CD14-positive monocyte (primary cell): ENCODE data around the gene ZBP1. TPM values are rescaled to one million over a fixed set of nuclear protein-coding genes. Genes with fewer than 3 reads are reported as not detected.
A peak's percentile ranks its signal among the peaks of the same experiment; 100 is the strongest.

Experiments used
- DNase-seq, 3 donors: peaks; one replicate each; pipeline ENCODE4 v3.0.0-alpha.2; 2011 to 2022
- H2AFZ ChIP-seq: 2 replicates; pipeline ENCODE4 v1.6.0; 2012; ENCODE audit warnings: mild to moderate bottlenecking, low read depth, low read length, inconsistent platforms; ENCODE audit not compliant: insufficient read depth, poor library complexity, severe bottlenecking
- H3K27ac ChIP-seq, 2 donors: 1 replicate in 1 of 2; 2 replicates in 1 of 2; pipeline ENCODE4 v1.5.1; 2012 to 2013; ENCODE audit warnings: low read length in 2 of 2, control low read depth in 1 of 2, inconsistent platforms in 1 of 2, low read depth in 1 of 2, mild to moderate bottlenecking in 1 of 2
- H3K27me3 ChIP-seq, 2 donors: one replicate each; pipeline versions ENCODE4 v1.6.0 to v1.6.1; 2011 to 2013; ENCODE audit warnings: low read length in 2 of 2; ENCODE audit not compliant: control insufficient read depth in 2 of 2, insufficient read depth in 2 of 2
- H3K36me3 ChIP-seq, 2 donors: replicated peaks in 1 of 2; 1 replicate in 1 of 2; 2 replicates in 1 of 2; pipeline versions ENCODE4 v1.5.1 to v1.6.1; 2012 to 2013; ENCODE audit warnings: low read length in 2 of 2, control low read depth in 1 of 2, inconsistent platforms in 1 of 2, mild to moderate bottlenecking in 1 of 2; ENCODE audit not compliant: insufficient read depth in 2 of 2, control insufficient read depth in 1 of 2
- H3K4me1 ChIP-seq, 2 donors: 1 replicate in 1 of 2; 2 replicates in 1 of 2; pipeline versions ENCODE4 v1.5.1 to v1.6.1; 2012 to 2013; ENCODE audit warnings: low read length in 2 of 2, control low read depth in 1 of 2, inconsistent platforms in 1 of 2, mild to moderate bottlenecking in 1 of 2, moderate library complexity in 1 of 2; ENCODE audit not compliant: insufficient read depth in 2 of 2, control insufficient read depth in 1 of 2
- H3K4me2 ChIP-seq: replicated peaks from 2 replicates; pipeline ENCODE3; 2012; ENCODE audit warnings: low read length, moderate library complexity, mild to moderate bottlenecking; ENCODE audit not compliant: poor library complexity, severe bottlenecking; ENCODE audit errors: extremely low read depth
- H3K4me3 ChIP-seq, 3 experiments: fragments of 200-600 bp in 1 of 3; sonication (generic) in 1 of 3; replicated peaks in 1 of 3; 1 replicate in 2 of 3; 2 replicates in 1 of 3; pipeline ENCODE4 v1.5.1; 2011 to 2013; ENCODE audit warnings: low read length in 3 of 3, mild to moderate bottlenecking in 3 of 3, control low read depth in 2 of 3, low read depth in 2 of 3, inconsistent platforms in 1 of 3, moderate library complexity in 1 of 3
- H3K79me2 ChIP-seq: 2 replicates; pipeline ENCODE4 v1.6.0; 2012; ENCODE audit warnings: mild to moderate bottlenecking, control low read depth, inconsistent platforms, low read length, moderate library complexity; ENCODE audit not compliant: insufficient read depth
- H3K9ac ChIP-seq: 2 replicates; pipeline ENCODE4 v1.6.0; 2017; ENCODE audit warnings: low read length, mild to moderate bottlenecking; ENCODE audit not compliant: insufficient read depth, poor library complexity, severe bottlenecking
- H3K9me3 ChIP-seq, 2 donors: replicated peaks in 1 of 2; 1 replicate in 1 of 2; 2 replicates in 1 of 2; pipeline versions ENCODE4 v1.5.1 to v1.6.1; 2012 to 2013; ENCODE audit warnings: low read length in 2 of 2, control low read depth in 1 of 2; ENCODE audit not compliant: control insufficient read depth in 1 of 2, insufficient read depth in 1 of 2
- H4K20me1 ChIP-seq: 2 replicates; pipeline ENCODE4 v1.6.0; 2012; ENCODE audit warnings: mild to moderate bottlenecking, low read length, control low read depth, moderate library complexity; ENCODE audit not compliant: insufficient read depth
- H3K27ac Mint-ChIP-seq, 7 donors: one replicate each; pipeline ENCODE4 v1.8.0; 2020; ENCODE audit warnings: mild to moderate bottlenecking in 7 of 7, mixed read lengths in 7 of 7, moderate library complexity in 6 of 7, inconsistent platforms in 2 of 7
- H3K27me3 Mint-ChIP-seq, 3 donors: one replicate each; pipeline ENCODE4 v1.8.0; 2021 to 2022; ENCODE audit warnings: low read depth in 3 of 3, mild to moderate bottlenecking in 3 of 3, mixed read lengths in 3 of 3, moderate library complexity in 3 of 3, inconsistent platforms in 1 of 3
- H3K36me3 Mint-ChIP-seq, 2 donors: one replicate each; pipeline ENCODE4 v1.8.0; 2020; ENCODE audit warnings: mixed read lengths in 2 of 2, inconsistent platforms in 1 of 2, mild to moderate bottlenecking in 1 of 2
- H3K4me1 Mint-ChIP-seq: one replicate; pipeline ENCODE4 v1.8.0; 2020; ENCODE audit warnings: mild to moderate bottlenecking, mixed read lengths
- H3K4me3 Mint-ChIP-seq, 2 donors: one replicate each; pipeline ENCODE4 v1.8.0; 2020; ENCODE audit warnings: mild to moderate bottlenecking in 2 of 2, mixed read lengths in 2 of 2, moderate library complexity in 1 of 2
- H3K9me3 Mint-ChIP-seq, 7 donors: one replicate each; pipeline ENCODE4 v1.8.0; 2020 to 2022; ENCODE audit warnings: mixed read lengths in 7 of 7, mild to moderate bottlenecking in 6 of 7, moderate library complexity in 6 of 7, inconsistent platforms in 2 of 7
- WGBS: methylation state at CpG from one replicate; pipeline ENCODE4 v1.1.5; 2013; ENCODE audit warnings: missing lambda C conversion rate; ENCODE audit not compliant: insufficient coverage; 5-methylcytosine and 5-hydroxymethylcytosine counted together
- intact Hi-C, 2 donors: fragments of 100-400 bp; cut with micrococcal nuclease; formaldehyde crosslinking; loops; one replicate each; pipeline versions ENCODE4 v1.15.0 to v1.15.1; 2023
- polyA plus RNA-seq, 3 donors: library from polyadenylated mRNA; depleted of rRNA in 1 of 3; unstranded in 2 of 3; stranded (reverse) in 1 of 3; fragments of 300-500 nt in 2 of 3; fragments of >200 nt in 1 of 3; fragmentation: Illumina TruSeq in 2 of 3; gene quantifications; 1 replicate in 2 of 3; 2 replicates in 1 of 3; pipeline ENCODE4 v1.2.3, GENCODE V29; 2012 to 2021
- TF ChIP-seq, protein P1 (sequence below): fragments of 200-600 bp; IDR thresholded peaks from one replicate; pipeline ENCODE4 v1.8.0; 2022; ENCODE audit warnings: antibody characterized with exemption, mild to moderate bottlenecking

Gene ZBP1
- polyA plus RNA-seq, 3 donors = 2.8 to 25.9 (median 3.0) TPM

GRCh38 chr20:57596998-57597939 is 23.0 kb downstream of the ZBP1 start:
- Mint-ChIP-seq H3K27me3 (peaks cover 14 to 32% (median 27%) of the 10 kb centered on the region in 3 donors), H3K9me3 (peaks cover 0 to 2% (median 0%) of the 10 kb centered on the region in 7 donors), H3K36me3 (no peaks in the 10 kb centered on the region), H3K27ac (no peak overlapping the region), H3K4me1 (peaks cover 2% of the 10 kb centered on the region), H3K4me3 (peak overlapping the region in 1 of 2 donors; percentile 49)
- no peaks in the 10 kb centered on the region for H3K36me3 ChIP-seq
- H3K9me3 ChIP-seq = no peaks in the 10 kb centered on the region
- TF ChIP-seq, protein P1, sequence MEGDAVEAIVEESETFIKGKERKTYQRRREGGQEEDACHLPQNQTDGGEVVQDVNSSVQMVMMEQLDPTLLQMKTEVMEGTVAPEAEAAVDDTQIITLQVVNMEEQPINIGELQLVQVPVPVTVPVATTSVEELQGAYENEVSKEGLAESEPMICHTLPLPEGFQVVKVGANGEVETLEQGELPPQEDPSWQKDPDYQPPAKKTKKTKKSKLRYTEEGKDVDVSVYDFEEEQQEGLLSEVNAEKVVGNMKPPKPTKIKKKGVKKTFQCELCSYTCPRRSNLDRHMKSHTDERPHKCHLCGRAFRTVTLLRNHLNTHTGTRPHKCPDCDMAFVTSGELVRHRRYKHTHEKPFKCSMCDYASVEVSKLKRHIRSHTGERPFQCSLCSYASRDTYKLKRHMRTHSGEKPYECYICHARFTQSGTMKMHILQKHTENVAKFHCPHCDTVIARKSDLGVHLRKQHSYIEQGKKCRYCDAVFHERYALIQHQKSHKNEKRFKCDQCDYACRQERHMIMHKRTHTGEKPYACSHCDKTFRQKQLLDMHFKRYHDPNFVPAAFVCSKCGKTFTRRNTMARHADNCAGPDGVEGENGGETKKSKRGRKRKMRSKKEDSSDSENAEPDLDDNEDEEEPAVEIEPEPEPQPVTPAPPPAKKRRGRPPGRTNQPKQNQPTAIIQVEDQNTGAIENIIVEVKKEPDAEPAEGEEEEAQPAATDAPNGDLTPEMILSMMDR = peak; percentile 99
- H4K20me1 ChIP-seq = no peaks in the 10 kb centered on the region
- H3K9ac ChIP-seq = peak overlapping the region; percentile 36
- H3K27me3 ChIP-seq = peaks cover 0 to 4% of the 10 kb centered on the region in 2 donors
- H2AFZ ChIP-seq = peak overlapping the region; percentile 63
- no peak overlapping the region for H3K27ac ChIP-seq
- H3K4me1 ChIP-seq = peaks cover 5 to 8% of the 10 kb centered on the region in 2 donors
- 21% methylated on average over 35 of the region's 39 CpGs for WGBS
- H3K4me2 ChIP-seq = peak overlapping the region; percentile 58
- peak; percentile 47 to 65 (median 58) for DNase-seq
- H3K4me3 ChIP-seq = no peak overlapping the region
- no peaks in the 10 kb centered on the region for H3K79me2 ChIP-seq
- intact Hi-C loops = loop anchor here (1.0 to 10.0 kb wide), 5 partner anchors 55 to 612 kb away; no protein-coding TSS in a partner anchor

- Histone ChIP-seq H3K36me3 (no peaks in the 10 kb centered on the region), H2AFZ (no peak overlapping the region), H3K9me3 (no peaks in the 10 kb centered on the region), H3K27ac (no peak overlapping the region), H4K20me1 (no peaks in the 10 kb centered on the region), H3K9ac (peak overlapping the region; percentile 36), H3K4me2 (no peak overlapping the region), H3K4me3 (no peak overlapping the region), H3K27me3 (peaks cover 0 to 4% of the 10 kb centered on the region in 2 donors), H3K4me1 (peaks cover 5 to 8% of the 10 kb centered on the region in 2 donors), H3K79me2 (no peaks in the 10 kb centered on the region)
- WGBS = 60% methylated on average over 7 of the region's 11 CpGs
- Mint-ChIP-seq H3K4me1 (peaks cover 2% of the 10 kb centered on the region), H3K27me3 (peaks cover 11 to 32% (median 32%) of the 10 kb centered on the region in 3 donors), H3K9me3 (peaks cover 0 to 2% (median 0%) of the 10 kb centered on the region in 7 donors), H3K27ac (no peak overlapping the region), H3K4me3 (no peak overlapping the region), H3K36me3 (no peaks in the 10 kb centered on the region)
- TF ChIP-seq, protein P1 = no peak
- no peak for DNase-seq
- intact Hi-C loops = loop anchor here (1.0 to 10.0 kb wide), 4 partner anchors 56 to 612 kb away; no protein-coding TSS in a partner anchor
Observed at GRCh38 chr20:57596358-57596757, 23.9 kb downstream of the ZBP1 start.
